G401 (cell line): Measurements from ENCODE around the gene CNOT11. TPM values are rescaled to one million over a fixed set of nuclear protein-coding genes. Genes with fewer than 3 reads are reported as not detected.
"Not testable (repeated sequence)": the region's sequence is repeated elsewhere in the genome, so short reads cannot be mapped to it uniquely, and the experiment has no call there.

Experiments
- DNase-seq: peaks from one replicate; pipeline ENCODE4 v3.0.0-alpha.2; 2015; ENCODE audit warnings: low spot score
- in situ Hi-C: cut with HindIII; loops from 2 replicates; pipeline ENCODE4 v1.10.0; 2016; ENCODE audit warnings: low sequenced_read_pairs, mixed read lengths
- total RNA-seq: library from RNA; depleted of rRNA; stranded (reverse); fragments of >200 nt; shearing (Covaris generic); gene quantifications from 2 replicates; pipeline ENCODE4 v1.2.3, GENCODE V29; 2014; rRNA removed

CNOT11 gene
- total RNA-seq, 1 experiment from 2014 or later, result 89.0 TPM

GRCh38 chr2:101303688-101304087 is 51.0 kb downstream of the CNOT11 start:
- no peak for DNase-seq
- in situ Hi-C loops, result no loop called here

DNA sequence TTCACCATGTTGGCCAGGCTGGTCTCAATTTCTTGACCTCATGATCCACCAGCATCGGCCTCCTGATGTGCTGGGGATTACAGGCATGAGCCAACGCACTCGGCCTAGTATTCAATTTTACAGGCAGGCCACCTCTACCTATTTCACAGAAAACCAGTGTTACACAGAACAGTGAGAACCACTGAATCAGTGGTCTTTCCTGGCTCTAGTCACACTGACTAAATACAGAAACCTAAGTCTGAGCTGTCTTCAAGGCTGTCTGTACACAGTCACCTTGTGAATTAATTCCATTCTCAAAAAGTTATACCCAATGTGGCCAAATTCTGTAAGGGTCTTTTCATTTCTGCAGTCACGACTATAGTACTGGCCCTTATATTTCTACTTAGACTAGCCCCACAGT is 52.3 kb downstream of the CNOT11 start:
- no peak for DNase-seq
- in situ Hi-C loops, result no loop called here

DNA sequence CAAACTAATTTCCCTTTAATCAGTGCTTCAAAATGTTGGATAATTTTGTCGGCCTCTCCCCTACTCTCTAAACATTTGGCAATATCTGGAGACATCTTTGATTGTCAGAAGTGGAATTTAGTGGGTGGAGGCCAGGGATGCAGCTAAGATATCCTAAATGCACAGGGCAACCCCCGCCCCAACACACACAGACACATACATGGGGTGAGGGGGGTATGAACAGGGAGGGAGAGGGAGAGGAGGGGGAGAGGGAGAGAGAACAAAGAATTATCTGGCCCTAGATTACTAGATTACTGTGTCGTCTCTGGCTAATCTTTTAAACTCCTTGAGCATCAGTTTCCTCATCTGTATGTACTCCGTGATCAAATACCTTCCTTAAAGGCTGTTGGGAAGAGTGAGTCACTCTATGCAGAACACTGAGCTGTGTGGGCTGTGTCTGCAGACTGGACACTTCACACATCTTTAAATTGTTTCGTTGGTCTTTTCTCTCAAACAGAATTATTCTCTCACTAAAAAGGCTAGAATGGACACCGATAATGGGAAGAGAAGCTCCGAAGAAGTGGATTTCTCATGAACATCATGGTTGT is 52.9 kb downstream of the CNOT11 start:
- no peak for DNase-seq
- in situ Hi-C loops, result no loop called here

DNA sequence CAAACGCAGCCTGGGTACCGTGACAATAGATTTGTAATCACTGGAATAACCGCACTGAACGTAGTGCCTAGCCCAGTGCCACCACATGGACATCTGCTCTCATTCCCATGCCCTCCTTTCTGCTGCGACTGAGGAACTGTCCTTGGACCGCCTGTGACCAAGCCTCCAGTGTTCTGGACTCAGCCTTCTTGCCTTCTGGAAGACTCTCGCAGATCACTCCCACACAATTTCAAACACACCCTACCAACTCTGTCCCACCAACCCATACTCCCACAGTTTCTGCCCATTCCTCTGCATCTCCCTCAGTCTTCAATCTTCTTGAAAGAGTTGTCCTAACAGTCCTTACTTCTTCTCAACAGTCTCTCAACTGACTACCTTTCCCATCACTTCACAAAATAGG is 53.7 kb downstream of the CNOT11 start:
- in situ Hi-C loops, result no loop called here
- DNase-seq, result peak; percentile 31

- in situ Hi-C loops, result no loop called here
- no peak for DNase-seq
These were observed 54.8 kb downstream of the CNOT11 start for GRCh38 chr2:101307503-101307902.

- no peak for DNase-seq
- in situ Hi-C loops, result no loop called here
These were observed 55.3 kb downstream of the CNOT11 start for GRCh38 chr2:101307950-101308431.

- DNase-seq, result peak; percentile 85
- in situ Hi-C loops, result no loop called here
These were observed 55.9 kb downstream of the CNOT11 start, which contains the start of gene RNF149 for GRCh38 chr2:101308432-101309210. RNF149 (minus strand) TSS chr2:101308701; CDS start chr2:101308588, 113 bp downstream.

- in situ Hi-C loops, result no loop called here
- no peak for DNase-seq
These were observed 57.6 kb downstream of the CNOT11 start for GRCh38 chr2:101310090-101310833.

DNA sequence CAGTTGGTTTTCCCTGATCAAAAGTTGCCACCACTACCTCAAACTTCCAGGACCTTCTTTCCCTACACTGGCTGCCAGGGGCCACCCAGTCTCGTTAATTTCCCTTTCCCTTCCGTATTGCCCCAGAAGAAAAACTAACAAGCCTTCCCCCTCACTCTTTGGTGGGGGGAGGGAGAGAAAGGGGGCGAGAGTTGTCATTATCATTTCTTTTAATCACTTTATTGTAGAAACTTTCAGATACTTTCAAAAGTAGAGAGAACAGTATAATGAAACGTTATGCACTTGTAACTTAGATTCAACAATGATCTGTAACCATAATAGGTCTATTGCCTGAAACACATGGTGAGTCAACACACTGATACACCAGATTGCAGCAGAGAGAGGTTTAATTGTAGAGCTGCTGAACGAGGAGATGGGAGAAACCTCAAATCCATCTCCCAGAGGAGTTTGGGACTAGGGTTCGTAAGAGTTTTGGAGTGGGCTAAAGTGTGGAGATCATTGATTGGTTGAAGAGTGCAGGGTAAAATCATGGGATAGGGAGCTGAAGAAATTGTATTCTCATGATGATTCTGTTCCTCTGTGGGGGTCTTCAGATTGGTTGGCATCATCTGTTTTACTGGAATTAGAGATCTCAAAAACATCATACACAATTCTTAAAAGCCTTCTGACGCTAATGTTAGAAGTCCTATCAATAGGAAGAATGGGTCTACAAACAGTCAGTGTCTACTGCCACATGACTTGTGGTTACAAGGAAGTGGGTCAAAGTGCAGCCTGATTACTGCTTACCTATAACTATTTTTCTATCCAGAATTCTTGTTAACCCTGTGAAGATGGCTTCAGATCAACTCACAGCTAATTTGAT is 58.4 kb downstream of the CNOT11 start:
- no peak for DNase-seq
- in situ Hi-C loops, result no loop called here

DNA sequence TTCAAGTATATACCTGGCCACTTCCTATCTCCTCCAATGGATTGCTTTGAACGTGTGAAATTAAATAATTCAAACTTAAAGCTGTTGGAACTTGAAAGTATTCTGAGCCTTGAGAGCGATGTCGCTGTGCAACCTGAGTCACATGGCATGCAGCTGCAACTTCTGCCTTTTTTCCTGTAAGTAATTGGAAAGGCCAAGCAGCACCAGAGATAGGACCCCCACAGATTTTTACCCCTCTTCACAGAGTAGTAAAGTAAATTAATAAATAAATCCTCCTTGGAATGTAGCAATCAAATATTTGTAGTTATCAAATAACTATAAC is 59.0 kb downstream of the CNOT11 start:
- no peak for DNase-seq
- in situ Hi-C loops, result no loop called here

DNA sequence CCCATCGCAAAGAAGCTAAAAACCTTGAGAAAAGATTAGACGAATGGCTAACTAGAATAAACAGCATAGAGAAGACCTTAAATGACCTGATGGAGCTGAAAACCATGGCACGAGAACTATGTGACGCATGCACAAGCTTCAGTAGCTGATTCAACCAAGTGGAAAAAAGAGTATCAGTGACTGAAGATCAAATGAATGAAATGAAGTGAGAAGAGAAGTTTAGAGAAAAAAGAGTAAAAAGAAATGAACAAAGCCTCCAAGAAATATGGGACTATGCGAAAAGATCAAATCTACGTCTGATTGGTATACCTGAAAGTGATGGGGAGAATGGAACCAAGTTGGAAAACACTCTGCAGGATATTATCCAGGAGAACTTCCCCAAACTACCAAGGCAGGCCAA is 63.9 kb downstream of the CNOT11 start:
- in situ Hi-C loops, DNase-seq: not testable (repeated sequence)

Other genes with a start within 250 kb of the CNOT11 start
- gene TBC1D8, start 101.5 kb upstream of the CNOT11 start, total RNA-seq, result 2.3 and 5.8 TPM in 2 replicates
- 21.7 and 26.7 TPM in 2 replicates for gene RNF149, start 55.8 kb downstream of the CNOT11 start, total RNA-seq
- gene CREG2, start 134.6 kb downstream of the CNOT11 start, total RNA-seq, result not detected in 2 replicates
- gene RFX8, start 222.2 kb downstream of the CNOT11 start, total RNA-seq, result not detected in 2 replicates